GM18526 (cell line): Measurements from ENCODE around the gene CYP4A11.

Experiments used
- POLR2A ChIP-seq: IDR thresholded peaks from 3 replicates; pipeline ENCODE4 v1.6.1; 2011; ENCODE audit not compliant: insufficient read length; ENCODE audit errors: extremely low read depth

CYP4A11 gene

GRCh38 chr1:46910790-46911189 lies 30.5 kb downstream of the CYP4A11 start:
- no peak for TF ChIP-seq POLR2A

GRCh38 chr1:46903481-46903880 lies 37.8 kb downstream of the CYP4A11 start:
- TF ChIP-seq POLR2A, result no peak

- TF ChIP-seq POLR2A, result no peak
Measured at GRCh38 chr1:46900401-46900800, 40.9 kb downstream of the CYP4A11 start.
